Measurements from ENCODE around the gene SLC6A18. TPM values are rescaled to one million over a fixed set of nuclear protein-coding genes. Genes with fewer than 3 reads are reported as not detected.

The SLC6A18 gene
- total and polyA plus RNA-seq, 2 donors from 2014 or later, result 1.5 TPM; not detected in 1

GRCh38 chr5:1177826-1178528, 47.2 kb upstream of the SLC6A18 start:
- no peak for FAIRE-seq
- no peaks in the 10 kb centered on the region for H3K4me1 ChIP-seq (ENCODE audit: control insufficient read depth in 2 of 3, insufficient read depth in 2 of 3, low read depth in 1 of 3, low read length in 3 of 3)
- H3K4me3 ChIP-seq (ENCODE audit: low read length in 3 of 3), result no peak overlapping the region
- H3K27ac ChIP-seq (ENCODE audit: low read depth in 2 of 2, low read length in 2 of 2), result no peak overlapping the region
- intact Hi-C loops (cut with DNase I), result no loop called here
- no peaks in the 10 kb centered on the region for H3K36me3 ChIP-seq (ENCODE audit: control insufficient read depth in 2 of 3, insufficient read depth in 3 of 3, low read length in 3 of 3)
- H3K9me3 ChIP-seq (ENCODE audit: control insufficient read depth in 2 of 3, insufficient read depth in 1 of 3, low read length in 3 of 3), result no peaks in the 10 kb centered on the region
- no peaks in the 10 kb centered on the region for H3K27me3 ChIP-seq (ENCODE audit: control insufficient read depth, insufficient read depth, low read length)
- DNase-seq, result peak in 1 of 5 donors; percentile 55
- H3K9ac ChIP-seq (ENCODE audit: low read length in 3 of 3), result no peak overlapping the region
- TF ChIP-seq CTCF (IDR thresholded peaks at IDR 0.05; ENCODE audit: borderline replicate concordance, extremely low read depth, insufficient read depth), result no peak

GRCh38 chr5:1178529-1179382, 46.4 kb upstream of the SLC6A18 start:
- intact Hi-C loops (cut with DNase I), result no loop called here
- Histone ChIP-seq H3K27me3 (ENCODE audit: control insufficient read depth, insufficient read depth, low read length) (no peaks in the 10 kb centered on the region), H3K4me1 (ENCODE audit: control insufficient read depth in 2 of 3, insufficient read depth in 2 of 3, low read depth in 1 of 3, low read length in 3 of 3) (no peaks in the 10 kb centered on the region), H3K9ac (ENCODE audit: low read length in 3 of 3) (no peak overlapping the region), H3K9me3 (ENCODE audit: control insufficient read depth in 2 of 3, insufficient read depth in 1 of 3, low read length in 3 of 3) (no peaks in the 10 kb centered on the region), H3K4me3 (ENCODE audit: low read length in 3 of 3) (no peak overlapping the region), H3K27ac (ENCODE audit: low read depth in 2 of 2, low read length in 2 of 2) (no peak overlapping the region), H3K36me3 (ENCODE audit: control insufficient read depth in 2 of 3, insufficient read depth in 3 of 3, low read length in 3 of 3) (no peaks in the 10 kb centered on the region)
- no peak for FAIRE-seq
- no peak for TF ChIP-seq CTCF (IDR thresholded peaks at IDR 0.05; ENCODE audit: borderline replicate concordance, extremely low read depth, insufficient read depth)
- DNase-seq, result peak in 3 of 5 donors; percentile 31 to 48 (median 41)

GRCh38 chr5:1179383-1179715, 45.8 kb upstream of the SLC6A18 start:
- Histone ChIP-seq H3K9ac (ENCODE audit: low read length in 3 of 3) (no peak overlapping the region), H3K9me3 (ENCODE audit: control insufficient read depth in 2 of 3, insufficient read depth in 1 of 3, low read length in 3 of 3) (no peaks in the 10 kb centered on the region), H3K27me3 (ENCODE audit: control insufficient read depth, insufficient read depth, low read length) (no peaks in the 10 kb centered on the region), H3K27ac (ENCODE audit: low read depth in 2 of 2, low read length in 2 of 2) (no peak overlapping the region), H3K4me3 (ENCODE audit: low read length in 3 of 3) (no peak overlapping the region), H3K4me1 (ENCODE audit: control insufficient read depth in 2 of 3, insufficient read depth in 2 of 3, low read depth in 1 of 3, low read length in 3 of 3) (no peaks in the 10 kb centered on the region), H3K36me3 (ENCODE audit: control insufficient read depth in 2 of 3, insufficient read depth in 3 of 3, low read length in 3 of 3) (no peaks in the 10 kb centered on the region)
- no peak for TF ChIP-seq CTCF (IDR thresholded peaks at IDR 0.05; ENCODE audit: borderline replicate concordance, extremely low read depth, insufficient read depth)
- FAIRE-seq (no peak), DNase-seq (peak in 1 of 5 donors; percentile 41)
- intact Hi-C loops (cut with DNase I), result no loop called here

All from kidney (tissue), 14 donors.